Parathyroid adenoma (tissue), 2 donors: ENCODE results near the gene SEMA3A.
"Not testable (repeated sequence)": the region's sequence is repeated elsewhere in the genome, so short reads cannot be mapped to it uniquely, and the experiment has no call there.

ENCODE experiments used
- H2AFZ ChIP-seq: fragments of 300-600 bp; sonication (generic); one replicate; pipeline ENCODE4 v1.7.0; 2017; ENCODE audit warnings: antibody characterized with exemption, mild to moderate bottlenecking
- H3K27ac ChIP-seq: fragments of 300-600 bp; sonication (generic); one replicate; pipeline ENCODE4 v1.7.0; 2017
- H3K27me3 ChIP-seq: fragments of 300-600 bp; sonication (generic); one replicate; pipeline ENCODE4 v1.7.0; 2017; ENCODE audit warnings: low read length; ENCODE audit not compliant: control insufficient read depth, insufficient read depth
- H3K36me3 ChIP-seq: fragments of 300-600 bp; sonication (generic); one replicate; pipeline ENCODE4 v1.7.0; 2017; ENCODE audit warnings: low read length; ENCODE audit not compliant: control insufficient read depth, insufficient read depth
- H3K4me1 ChIP-seq: fragments of 300-600 bp; sonication (generic); one replicate; pipeline ENCODE4 v1.7.0; 2017; ENCODE audit warnings: control low read depth
- H3K4me2 ChIP-seq: fragments of 300-600 bp; sonication (generic); one replicate; pipeline ENCODE4 v1.7.0; 2017; ENCODE audit warnings: low read length
- H3K4me3 ChIP-seq: fragments of 300-600 bp; sonication (generic); one replicate; pipeline ENCODE4 v1.7.0; 2017; ENCODE audit warnings: low read depth, low read length
- H3K79me2 ChIP-seq: fragments of 300-600 bp; sonication (generic); one replicate; pipeline ENCODE4 v1.7.0; 2017; ENCODE audit warnings: control low read depth
- H3K9ac ChIP-seq: fragments of 300-600 bp; sonication (generic); one replicate; pipeline ENCODE4 v1.7.0; 2017; ENCODE audit warnings: mild to moderate bottlenecking
- H3K9me3 ChIP-seq: fragments of 300-600 bp; sonication (generic); one replicate; pipeline ENCODE4 v1.7.0; 2017; ENCODE audit warnings: low read length; ENCODE audit not compliant: control insufficient read depth
- CTCF ChIP-seq: fragments of 300-600 bp; sonication (generic); IDR thresholded peaks from one replicate; pipeline ENCODE4 v1.7.0; 2017; ENCODE audit warnings: antibody characterized with exemption, mild to moderate bottlenecking
- donor health status: primary hyperparathyroidism.

SEMA3A gene

GRCh38 chr7:84057576-84057975, 137.0 kb downstream of the SEMA3A start:
- no peak for TF ChIP-seq CTCF
- Histone ChIP-seq H3K4me3 (no peak overlapping the region), H3K36me3 (no peaks in the 10 kb centered on the region), H3K27me3 (no peaks in the 10 kb centered on the region), H3K4me2 (no peak overlapping the region), H3K79me2 (no peaks in the 10 kb centered on the region), H3K4me1 (no peaks in the 10 kb centered on the region), H3K9me3 (no peaks in the 10 kb centered on the region), H2AFZ (no peak overlapping the region), H3K9ac (no peak overlapping the region), H3K27ac (no peak overlapping the region)

GRCh38 chr7:84055904-84056605, 138.5 kb downstream of the SEMA3A start:
- no peaks in the 10 kb centered on the region for H3K9me3 ChIP-seq
- H2AFZ ChIP-seq, result no peak overlapping the region
- no peaks in the 10 kb centered on the region for H3K4me1 ChIP-seq
- H3K79me2 ChIP-seq, result no peaks in the 10 kb centered on the region
- H3K4me3 ChIP-seq, result no peak overlapping the region
- H3K4me2 ChIP-seq, result no peak overlapping the region
- H3K27me3 ChIP-seq, result no peaks in the 10 kb centered on the region
- TF ChIP-seq CTCF, result no peak
- no peaks in the 10 kb centered on the region for H3K36me3 ChIP-seq
- no peak overlapping the region for H3K27ac ChIP-seq
- no peak overlapping the region for H3K9ac ChIP-seq

GRCh38 chr7:84055199-84055598, 139.4 kb downstream of the SEMA3A start:
- H3K9me3 ChIP-seq, H3K79me2 ChIP-seq, H3K4me3 ChIP-seq, H3K27me3 ChIP-seq, H3K36me3 ChIP-seq, H3K4me2 ChIP-seq, H2AFZ ChIP-seq, H3K4me1 ChIP-seq, H3K27ac ChIP-seq, H3K9ac ChIP-seq: not testable (repeated sequence)

GRCh38 chr7:84049071-84049836, 145.3 kb downstream of the SEMA3A start:
- TF ChIP-seq CTCF, result no peak
- Histone ChIP-seq H3K79me2 (no peaks in the 10 kb centered on the region), H3K9me3 (no peaks in the 10 kb centered on the region), H3K36me3 (no peaks in the 10 kb centered on the region), H3K4me3 (no peak overlapping the region), H3K4me1 (no peaks in the 10 kb centered on the region), H3K4me2 (no peak overlapping the region), H2AFZ (no peak overlapping the region), H3K27ac (no peak overlapping the region), H3K27me3 (no peaks in the 10 kb centered on the region), H3K9ac (no peak overlapping the region)

GRCh38 chr7:84047085-84047484, 147.5 kb downstream of the SEMA3A start:
- Histone ChIP-seq H3K9ac (no peak overlapping the region), H3K9me3 (no peaks in the 10 kb centered on the region), H3K4me3 (no peak overlapping the region), H3K27ac (no peak overlapping the region), H2AFZ (no peak overlapping the region), H3K27me3 (no peaks in the 10 kb centered on the region), H3K79me2 (no peaks in the 10 kb centered on the region), H3K4me2 (no peak overlapping the region), H3K4me1 (no peaks in the 10 kb centered on the region), H3K36me3 (no peaks in the 10 kb centered on the region)
- no peak for TF ChIP-seq CTCF
